GF-D8 (cell line): ENCODE data around the gene JUND.

Source experiments
- DNase-seq: peaks from one replicate; lab custom pipeline; 2025; lab: John Stamatoyannopoulos, UW

Gene JUND

GRCh38 chr19:18234194-18234593 lies 47.2 kb downstream of the JUND start:
- DNase-seq = no peak

- no peak for DNase-seq
Observed at GRCh38 chr19:18233224-18233825, 48.1 kb downstream of the JUND start.

GRCh38 chr19:18232540-18233223 lies 48.7 kb downstream of the JUND start:
- no peak for DNase-seq

DNA sequence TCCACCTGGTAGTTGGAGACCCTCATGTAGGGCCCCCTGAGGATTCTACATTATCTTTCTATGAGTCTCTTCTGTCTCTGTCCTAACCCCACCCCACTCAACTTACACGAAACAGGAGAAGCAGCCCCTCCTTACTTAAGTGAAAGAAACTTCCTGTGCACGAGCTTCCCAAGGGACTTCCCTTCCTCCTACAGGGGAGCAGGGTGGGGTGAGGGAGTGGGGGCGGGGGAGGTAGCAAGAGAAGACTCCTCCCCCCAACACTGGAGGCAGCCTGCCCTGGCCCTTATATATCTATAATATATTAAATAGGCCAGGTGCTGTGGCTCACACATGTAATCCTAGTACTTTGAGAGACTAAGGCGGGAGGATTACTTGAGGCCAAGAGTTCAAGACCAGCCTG lies 49.6 kb downstream of the JUND start:
- DNase-seq = no peak

DNA sequence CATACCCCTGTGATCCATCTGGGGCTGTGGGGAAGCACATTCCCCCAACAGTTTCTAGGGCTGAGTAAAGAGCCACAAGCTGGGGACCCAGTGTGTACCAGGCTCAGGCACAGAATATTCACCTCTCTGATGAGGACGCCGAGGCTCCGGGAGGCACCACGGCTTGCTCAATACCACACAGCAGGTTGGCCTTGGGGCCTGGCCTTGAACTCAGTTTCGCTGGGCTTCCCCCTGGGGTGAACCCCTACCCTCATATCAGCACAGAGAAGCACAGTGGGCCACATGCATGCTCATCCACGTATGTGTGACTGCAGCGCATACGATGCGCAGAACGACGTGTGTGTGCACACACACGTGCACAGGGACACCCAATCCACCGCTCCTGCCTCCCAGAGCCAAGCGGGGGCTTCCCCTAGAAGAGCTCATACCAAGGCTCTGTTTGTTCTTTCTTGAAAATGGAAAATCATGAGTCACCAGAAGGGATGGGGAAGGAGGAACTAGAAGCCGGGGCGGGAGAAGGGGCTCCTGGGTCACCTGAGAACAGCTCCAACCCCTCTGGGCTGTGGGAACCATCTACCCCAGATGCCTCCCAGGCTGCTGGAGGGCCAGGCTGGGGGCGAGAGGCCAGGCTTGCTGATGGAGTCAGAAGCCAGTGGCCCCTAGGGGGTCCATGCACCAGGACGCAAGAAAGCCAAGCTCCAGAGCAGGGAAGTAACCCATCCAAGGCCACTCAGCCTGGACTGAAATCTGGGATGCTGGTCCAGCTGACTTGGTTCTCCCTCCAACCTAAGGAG lies 50.3 kb downstream of the JUND start:
- no peak for DNase-seq

DNA sequence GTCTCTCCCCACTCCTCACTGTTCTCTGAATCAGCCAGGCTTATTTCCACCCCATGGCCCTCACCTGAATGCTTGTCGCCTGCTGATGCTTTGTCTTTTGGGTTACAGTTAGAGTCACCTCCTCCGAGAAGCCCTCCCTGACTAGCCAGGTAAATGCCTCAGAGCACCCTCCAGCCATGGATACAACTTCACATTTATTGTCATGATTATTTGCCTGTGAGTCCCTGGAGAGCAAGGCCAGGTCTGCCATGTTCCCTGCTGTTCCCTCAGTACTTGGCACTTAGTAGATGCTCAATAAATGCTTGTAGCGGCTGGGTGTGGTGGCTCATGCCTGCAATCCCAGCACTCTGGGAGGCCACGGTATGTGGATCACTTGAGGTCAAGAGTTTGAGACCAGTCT lies 51.5 kb downstream of the JUND start:
- DNase-seq = no peak
